ENCODE measurements around the gene DSTYK.

Gene DSTYK

DNA sequence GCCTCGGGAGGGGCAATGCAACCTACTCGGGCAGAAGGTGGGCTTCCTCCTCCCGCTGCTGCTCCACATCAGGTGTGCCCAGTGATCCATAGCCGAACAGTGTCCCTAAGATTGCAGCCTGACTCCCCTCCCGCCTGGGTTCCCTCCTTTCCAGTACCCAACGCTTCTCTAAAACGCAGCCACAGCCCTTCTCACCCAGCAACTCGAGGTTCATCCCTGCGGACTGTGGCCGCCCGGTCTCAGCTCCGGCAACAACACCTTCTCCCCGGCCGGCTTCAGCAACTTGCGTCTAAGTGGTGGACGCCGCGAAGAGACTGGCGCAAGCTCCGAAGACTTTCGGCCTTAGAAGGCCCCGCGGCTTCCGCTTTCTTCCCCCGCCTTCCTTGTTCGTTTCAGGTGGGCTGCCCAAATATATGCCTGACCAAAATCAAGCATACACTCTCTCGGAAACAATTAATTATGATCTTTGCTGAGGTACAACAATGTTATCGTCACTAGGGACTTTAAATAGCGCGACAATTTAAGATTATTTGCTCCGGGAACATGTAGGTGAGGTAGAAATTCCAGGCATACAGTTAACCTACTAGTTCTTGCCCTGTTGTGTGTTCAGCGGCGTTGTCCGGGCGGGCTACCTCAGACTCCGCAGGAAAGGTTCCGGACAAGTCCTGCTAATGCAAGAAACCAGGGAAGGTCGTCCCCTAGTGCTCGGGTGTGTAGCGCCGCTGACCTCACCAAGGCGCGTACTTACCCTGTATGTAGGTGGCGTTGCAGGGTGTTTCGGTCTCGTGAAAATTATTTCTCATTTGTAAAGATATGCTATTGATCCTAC is 89.6 kb downstream of the DSTYK start, which contains the start of gene RBBP5:
RBBP5 (minus strand) TSS at position 319 of the 829 bp plus-strand sequence; CDS start at position 214, 105 bp downstream.
- Histone ChIP-seq H3K9me3 (ENCODE audit: control insufficient read depth in 5 of 5, low read length in 5 of 5) (no peaks in the 10 kb centered on the region), H3K9ac (ENCODE audit: low read length in 5 of 5) (peak within 1 kb of the TSS; percentile 96 to 100 (median 99)), H3K4me3 (ENCODE audit: low read depth in 1 of 5, low read length in 5 of 5) (peak within 1 kb of the TSS; percentile 86 to 100 (median 99)), H3K27ac (ENCODE audit: low read depth, low read length) (peak within 1 kb of the TSS; percentile 98), H3K4me1 (ENCODE audit: control insufficient read depth in 5 of 5, insufficient read depth in 5 of 5, low read length in 5 of 5) (peaks cover 10 to 33% (median 29%) of the 10 kb centered on the region in 5 donors), H3K27me3 (ENCODE audit: control insufficient read depth in 5 of 5, insufficient read depth in 4 of 5, low read length in 5 of 5) (no peaks in the 10 kb centered on the region), H3K36me3 (ENCODE audit: control insufficient read depth in 5 of 5, insufficient read depth in 5 of 5, low read length in 5 of 5) (peaks cover 0 to 12% (median 0%) of the 10 kb centered on the region in 5 donors)

DNA sequence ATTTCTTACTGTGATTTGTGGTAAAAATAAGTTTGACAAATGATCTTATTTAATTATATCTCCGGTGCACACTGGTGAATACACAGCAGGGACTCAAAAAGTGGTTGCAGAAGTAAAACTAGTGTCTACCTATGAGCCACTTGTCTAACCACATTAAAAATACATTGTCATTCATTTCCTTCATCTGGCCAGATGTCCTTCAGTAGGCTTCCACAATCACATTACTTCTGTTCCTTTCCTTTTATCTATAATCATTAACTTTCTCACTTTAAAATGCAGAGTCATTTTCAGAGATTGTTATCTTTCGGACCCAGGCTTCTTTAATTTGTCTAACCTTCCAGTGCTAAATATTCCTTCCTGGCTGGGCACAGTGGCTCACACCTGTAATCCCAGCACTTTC is 92.8 kb downstream of the DSTYK start:
- no peak overlapping the region for H3K4me3 ChIP-seq (ENCODE audit: low read depth in 1 of 5, low read length in 5 of 5)
- H3K27me3 ChIP-seq (ENCODE audit: control insufficient read depth in 5 of 5, insufficient read depth in 4 of 5, low read length in 5 of 5), result no peaks in the 10 kb centered on the region
- H3K9me3 ChIP-seq (ENCODE audit: control insufficient read depth in 5 of 5, low read length in 5 of 5), result no peaks in the 10 kb centered on the region
- peaks cover 3 to 28% (median 12%) of the 10 kb centered on the region in 5 donors for H3K36me3 ChIP-seq (ENCODE audit: control insufficient read depth in 5 of 5, insufficient read depth in 5 of 5, low read length in 5 of 5)
- no peak overlapping the region for H3K27ac ChIP-seq (ENCODE audit: low read depth, low read length)
- H3K4me1 ChIP-seq (ENCODE audit: control insufficient read depth in 5 of 5, insufficient read depth in 5 of 5, low read length in 5 of 5), result peaks cover 10 to 33% (median 29%) of the 10 kb centered on the region in 5 donors
- H3K9ac ChIP-seq (ENCODE audit: low read length in 5 of 5), result peak overlapping the region in 1 of 5 donors; percentile 16

DNA sequence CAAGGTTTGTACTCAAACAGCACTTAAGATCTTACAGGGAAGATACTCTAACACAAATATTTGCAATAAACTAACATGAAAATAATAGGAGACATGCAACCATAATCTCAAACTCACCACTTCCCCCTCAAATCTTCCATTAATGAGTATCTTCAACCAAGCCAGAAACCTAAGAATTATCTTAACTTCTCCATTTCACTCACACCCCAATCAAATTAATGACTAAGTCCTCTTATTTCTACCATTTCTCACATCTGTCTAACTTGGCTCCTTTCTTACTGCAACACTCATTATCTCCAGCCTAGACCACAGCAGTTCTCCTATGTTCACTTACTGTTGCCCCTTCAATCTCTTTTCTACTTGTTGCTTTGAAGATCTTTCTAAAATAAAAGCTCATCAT is 100.1 kb downstream of the DSTYK start:
- Histone ChIP-seq H3K4me3 (ENCODE audit: low read depth in 1 of 5, low read length in 5 of 5) (no peak overlapping the region), H3K9ac (ENCODE audit: low read length in 5 of 5) (no peak overlapping the region), H3K36me3 (ENCODE audit: control insufficient read depth in 5 of 5, insufficient read depth in 5 of 5, low read length in 5 of 5) (peaks cover 18 to 54% (median 28%) of the 10 kb centered on the region in 5 donors), H3K27ac (ENCODE audit: low read depth, low read length) (no peak overlapping the region), H3K27me3 (ENCODE audit: control insufficient read depth in 5 of 5, insufficient read depth in 4 of 5, low read length in 5 of 5) (no peaks in the 10 kb centered on the region), H3K9me3 (ENCODE audit: control insufficient read depth in 5 of 5, low read length in 5 of 5) (no peaks in the 10 kb centered on the region), H3K4me1 (ENCODE audit: control insufficient read depth in 5 of 5, insufficient read depth in 5 of 5, low read length in 5 of 5) (peaks cover 0 to 5% (median 0%) of the 10 kb centered on the region in 5 donors)

DNA sequence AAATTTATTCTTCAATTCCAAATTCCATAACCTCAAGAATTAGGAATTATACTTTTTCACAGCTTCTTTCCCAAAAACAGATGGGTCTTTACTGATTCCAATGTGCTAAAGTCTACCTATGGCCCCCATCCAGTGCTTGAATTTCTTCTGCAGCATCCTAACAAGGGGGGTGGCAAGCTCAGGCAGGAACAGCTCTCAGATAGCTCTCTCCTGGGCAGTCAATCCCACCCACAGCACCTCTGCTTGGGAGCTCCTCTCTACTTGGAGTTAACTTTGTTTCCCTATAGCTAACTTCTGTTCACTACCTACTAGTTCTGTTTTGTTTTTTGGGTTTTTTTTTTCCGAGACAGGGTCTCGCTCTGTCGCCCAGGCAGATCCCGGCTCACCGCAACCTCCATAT is 101.8 kb downstream of the DSTYK start:
- Histone ChIP-seq H3K4me3 (ENCODE audit: low read depth in 1 of 5, low read length in 5 of 5) (no peak overlapping the region), H3K9ac (ENCODE audit: low read length in 5 of 5) (no peak overlapping the region), H3K9me3 (ENCODE audit: control insufficient read depth in 5 of 5, low read length in 5 of 5) (no peaks in the 10 kb centered on the region), H3K27ac (ENCODE audit: low read depth, low read length) (no peak overlapping the region), H3K36me3 (ENCODE audit: control insufficient read depth in 5 of 5, insufficient read depth in 5 of 5, low read length in 5 of 5) (peaks cover 22 to 62% (median 38%) of the 10 kb centered on the region in 5 donors), H3K27me3 (ENCODE audit: control insufficient read depth in 5 of 5, insufficient read depth in 4 of 5, low read length in 5 of 5) (no peaks in the 10 kb centered on the region), H3K4me1 (ENCODE audit: control insufficient read depth in 5 of 5, insufficient read depth in 5 of 5, low read length in 5 of 5) (peaks cover 0 to 5% (median 0%) of the 10 kb centered on the region in 5 donors)

DNA sequence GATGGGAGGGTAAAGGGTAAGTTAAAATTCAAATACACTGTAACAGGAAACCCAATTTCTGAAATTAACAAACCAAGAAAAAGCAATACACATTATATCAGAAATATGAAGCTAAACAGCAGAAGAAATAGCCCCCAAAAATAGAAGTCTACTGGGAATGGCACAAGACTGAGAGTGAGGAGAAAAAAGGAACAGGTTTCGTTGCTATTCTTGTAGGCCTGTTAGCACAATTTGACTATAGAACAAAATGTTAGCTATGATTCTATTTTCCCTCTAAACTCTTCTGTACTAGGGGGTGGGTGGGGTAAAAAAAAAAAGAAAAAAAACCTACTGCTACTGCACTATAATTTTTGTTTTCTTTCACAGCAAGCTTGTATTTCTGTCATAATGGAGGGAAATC is 102.2 kb downstream of the DSTYK start:
- peaks cover 19 to 61% (median 40%) of the 10 kb centered on the region in 5 donors for H3K36me3 ChIP-seq (ENCODE audit: control insufficient read depth in 5 of 5, insufficient read depth in 5 of 5, low read length in 5 of 5)

DNA sequence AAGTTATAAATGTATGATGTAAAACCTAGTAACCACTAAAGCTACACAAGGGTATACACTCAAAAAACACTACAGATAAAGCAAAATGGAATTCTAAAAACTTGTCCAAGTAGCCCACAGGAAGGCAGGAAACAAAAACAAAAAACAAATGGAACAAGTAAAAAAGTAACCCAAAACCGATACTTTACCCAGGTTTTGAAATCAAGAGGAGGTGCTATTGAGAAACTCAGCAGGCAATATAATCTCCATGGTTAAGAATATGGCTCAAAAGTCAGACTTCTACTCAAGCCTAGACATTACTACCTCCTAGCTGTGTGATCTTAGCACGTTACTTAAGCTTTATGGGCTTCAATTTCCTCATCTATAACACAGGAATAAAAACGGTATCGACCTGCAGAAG is 103.0 kb downstream of the DSTYK start:
- Histone ChIP-seq H3K9me3 (ENCODE audit: control insufficient read depth in 5 of 5, low read length in 5 of 5) (no peaks in the 10 kb centered on the region), H3K4me1 (ENCODE audit: control insufficient read depth in 5 of 5, insufficient read depth in 5 of 5, low read length in 5 of 5) (peaks cover 0 to 5% (median 0%) of the 10 kb centered on the region in 5 donors), H3K4me3 (ENCODE audit: low read depth in 1 of 5, low read length in 5 of 5) (no peak overlapping the region), H3K9ac (ENCODE audit: low read length in 5 of 5) (no peak overlapping the region), H3K27ac (ENCODE audit: low read depth, low read length) (no peak overlapping the region), H3K36me3 (ENCODE audit: control insufficient read depth in 5 of 5, insufficient read depth in 5 of 5, low read length in 5 of 5) (peaks cover 20 to 63% (median 45%) of the 10 kb centered on the region in 5 donors), H3K27me3 (ENCODE audit: control insufficient read depth in 5 of 5, insufficient read depth in 4 of 5, low read length in 5 of 5) (no peaks in the 10 kb centered on the region)

More for the DNA sequence above, 102.2 kb downstream of the DSTYK start:
- no peaks in the 10 kb centered on the region for H3K27me3 ChIP-seq (ENCODE audit: control insufficient read depth in 5 of 5, insufficient read depth in 4 of 5, low read length in 5 of 5)
- no peaks in the 10 kb centered on the region for H3K9me3 ChIP-seq (ENCODE audit: control insufficient read depth in 5 of 5, low read length in 5 of 5)
- H3K27ac ChIP-seq (ENCODE audit: low read depth, low read length), result no peak overlapping the region
- H3K9ac ChIP-seq (ENCODE audit: low read length in 5 of 5), result no peak overlapping the region
- H3K4me1 ChIP-seq (ENCODE audit: control insufficient read depth in 5 of 5, insufficient read depth in 5 of 5, low read length in 5 of 5), result peaks cover 0 to 5% (median 0%) of the 10 kb centered on the region in 5 donors
- H3K4me3 ChIP-seq (ENCODE audit: low read depth in 1 of 5, low read length in 5 of 5), result no peak overlapping the region

DNA sequence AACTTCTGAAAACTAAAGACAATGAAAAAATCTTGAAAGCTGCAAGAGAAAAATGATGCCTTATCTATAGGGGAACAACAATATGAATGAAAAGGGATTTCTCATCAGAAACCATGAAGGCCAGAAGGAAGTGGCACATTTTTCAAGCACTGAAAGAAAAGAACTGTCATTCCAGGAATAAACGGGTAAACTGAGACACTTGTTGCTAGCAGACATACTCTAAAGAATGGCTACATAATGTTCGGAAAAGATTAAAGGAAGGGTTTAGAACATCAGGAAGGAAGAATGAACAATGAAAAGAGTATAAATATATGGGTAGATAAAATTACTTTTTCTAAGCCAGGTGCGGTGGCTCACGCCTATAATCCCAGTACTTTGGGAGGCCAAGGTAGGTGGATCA is 104.2 kb downstream of the DSTYK start:
- Histone ChIP-seq H3K36me3 (ENCODE audit: control insufficient read depth in 5 of 5, insufficient read depth in 5 of 5, low read length in 5 of 5) (peaks cover 26 to 64% (median 47%) of the 10 kb centered on the region in 5 donors), H3K9me3 (ENCODE audit: control insufficient read depth in 5 of 5, low read length in 5 of 5) (no peaks in the 10 kb centered on the region), H3K4me3 (ENCODE audit: low read depth in 1 of 5, low read length in 5 of 5) (no peak overlapping the region), H3K9ac (ENCODE audit: low read length in 5 of 5) (no peak overlapping the region), H3K27me3 (ENCODE audit: control insufficient read depth in 5 of 5, insufficient read depth in 4 of 5, low read length in 5 of 5) (no peaks in the 10 kb centered on the region), H3K4me1 (ENCODE audit: control insufficient read depth in 5 of 5, insufficient read depth in 5 of 5, low read length in 5 of 5) (peaks cover 0 to 5% (median 0%) of the 10 kb centered on the region in 5 donors), H3K27ac (ENCODE audit: low read depth, low read length) (no peak overlapping the region)

DNA sequence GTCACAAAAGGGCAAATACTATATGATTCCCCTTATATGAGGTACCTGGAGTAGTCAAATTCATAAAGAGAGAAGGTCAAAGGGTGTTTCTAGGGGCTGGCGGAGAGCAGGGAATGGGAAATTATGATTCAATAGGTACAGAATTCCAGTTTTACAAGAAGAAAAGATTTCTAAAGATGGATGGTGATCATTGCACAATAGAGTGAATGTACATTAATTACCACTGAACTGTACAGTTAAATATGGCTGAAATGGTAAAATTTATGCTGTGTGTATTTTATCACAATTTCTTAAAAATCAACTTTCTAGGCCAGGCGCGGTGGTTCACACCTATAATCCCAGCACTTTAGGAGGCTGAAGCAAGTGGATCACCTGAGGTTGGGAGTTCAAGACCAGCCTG is 109.1 kb downstream of the DSTYK start:
- no peak overlapping the region for H3K27ac ChIP-seq (ENCODE audit: low read depth, low read length)
- no peaks in the 10 kb centered on the region for H3K27me3 ChIP-seq (ENCODE audit: control insufficient read depth in 5 of 5, insufficient read depth in 4 of 5, low read length in 5 of 5)
- H3K36me3 ChIP-seq (ENCODE audit: control insufficient read depth in 5 of 5, insufficient read depth in 5 of 5, low read length in 5 of 5), result peaks cover 50 to 86% (median 74%) of the 10 kb centered on the region in 5 donors

DNA sequence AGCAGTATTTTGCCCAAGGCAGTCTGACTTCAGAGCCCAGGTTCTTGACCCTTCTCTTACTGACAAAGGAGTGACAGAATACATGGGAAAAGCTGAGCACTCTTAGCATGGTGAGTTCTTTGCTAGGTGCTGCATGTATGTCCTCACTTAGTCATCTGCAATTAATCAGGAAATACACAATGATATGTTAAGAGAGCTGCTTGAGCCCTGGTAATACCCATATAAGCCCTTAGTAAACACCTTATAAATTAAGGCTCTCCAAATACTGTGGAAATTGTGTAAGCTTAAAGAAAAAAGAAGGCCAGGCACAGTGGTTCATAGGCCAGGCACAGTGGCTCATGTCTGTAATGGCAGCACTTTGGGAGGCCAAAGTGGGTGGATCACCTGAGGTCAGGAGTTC is 113.3 kb downstream of the DSTYK start:
- Histone ChIP-seq H3K27me3 (ENCODE audit: control insufficient read depth in 5 of 5, insufficient read depth in 4 of 5, low read length in 5 of 5) (no peaks in the 10 kb centered on the region), H3K9ac (ENCODE audit: low read length in 5 of 5) (no peak overlapping the region), H3K9me3 (ENCODE audit: control insufficient read depth in 5 of 5, low read length in 5 of 5) (no peaks in the 10 kb centered on the region), H3K36me3 (ENCODE audit: control insufficient read depth in 5 of 5, insufficient read depth in 5 of 5, low read length in 5 of 5) (peaks cover 70 to 93% (median 80%) of the 10 kb centered on the region in 5 donors), H3K27ac (ENCODE audit: low read depth, low read length) (no peak overlapping the region), H3K4me1 (ENCODE audit: control insufficient read depth in 5 of 5, insufficient read depth in 5 of 5, low read length in 5 of 5) (no peaks in the 10 kb centered on the region), H3K4me3 (ENCODE audit: low read depth in 1 of 5, low read length in 5 of 5) (no peak overlapping the region)

More for the DNA sequence above, 109.1 kb downstream of the DSTYK start:
- Histone ChIP-seq H3K4me1 (ENCODE audit: control insufficient read depth in 5 of 5, insufficient read depth in 5 of 5, low read length in 5 of 5) (no peaks in the 10 kb centered on the region), H3K9ac (ENCODE audit: low read length in 5 of 5) (no peak overlapping the region), H3K4me3 (ENCODE audit: low read depth in 1 of 5, low read length in 5 of 5) (no peak overlapping the region), H3K9me3 (ENCODE audit: control insufficient read depth in 5 of 5, low read length in 5 of 5) (no peaks in the 10 kb centered on the region)

DNA sequence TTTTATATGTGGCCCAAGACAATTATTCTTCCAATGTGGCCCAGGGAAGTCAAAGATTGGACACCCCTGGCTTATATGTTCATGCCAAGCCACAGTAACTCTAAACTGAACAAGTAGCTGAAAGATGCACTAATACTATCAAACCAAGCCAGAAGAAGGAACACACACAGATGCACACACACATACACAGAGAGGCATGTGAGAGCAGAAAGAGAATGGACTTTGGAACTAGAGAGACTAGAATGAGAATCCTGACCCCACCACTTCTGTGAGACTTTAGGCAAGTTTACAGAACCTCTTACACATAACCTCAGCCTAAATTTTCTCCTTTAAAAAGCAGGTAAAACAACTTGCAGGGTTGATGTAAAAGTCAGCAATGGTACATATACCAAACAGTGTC is 116.1 kb downstream of the DSTYK start:
- Histone ChIP-seq H3K4me3 (ENCODE audit: low read depth in 1 of 5, low read length in 5 of 5) (no peak overlapping the region), H3K4me1 (ENCODE audit: control insufficient read depth in 5 of 5, insufficient read depth in 5 of 5, low read length in 5 of 5) (peaks cover 2 to 18% (median 14%) of the 10 kb centered on the region in 5 donors), H3K36me3 (ENCODE audit: control insufficient read depth in 5 of 5, insufficient read depth in 5 of 5, low read length in 5 of 5) (peaks cover 56 to 94% (median 67%) of the 10 kb centered on the region in 5 donors), H3K9me3 (ENCODE audit: control insufficient read depth in 5 of 5, low read length in 5 of 5) (no peaks in the 10 kb centered on the region), H3K27ac (ENCODE audit: low read depth, low read length) (no peak overlapping the region), H3K27me3 (ENCODE audit: control insufficient read depth in 5 of 5, insufficient read depth in 4 of 5, low read length in 5 of 5) (no peaks in the 10 kb centered on the region), H3K9ac (ENCODE audit: low read length in 5 of 5) (no peak overlapping the region)
